GM12873 (cell line): ENCODE data around the gene LRRC17.

Experiments used
- TF ChIP-seq, protein P1 (sequence below): IDR thresholded peaks from 2 replicates; pipeline ENCODE4 v1.5.1; 2012; ENCODE audit warnings: low read depth, mild to moderate bottlenecking, moderate library complexity, low read length, control low read depth; ENCODE audit not compliant: insufficient read depth; ENCODE audit errors: missing control alignments

Gene LRRC17, protein sequence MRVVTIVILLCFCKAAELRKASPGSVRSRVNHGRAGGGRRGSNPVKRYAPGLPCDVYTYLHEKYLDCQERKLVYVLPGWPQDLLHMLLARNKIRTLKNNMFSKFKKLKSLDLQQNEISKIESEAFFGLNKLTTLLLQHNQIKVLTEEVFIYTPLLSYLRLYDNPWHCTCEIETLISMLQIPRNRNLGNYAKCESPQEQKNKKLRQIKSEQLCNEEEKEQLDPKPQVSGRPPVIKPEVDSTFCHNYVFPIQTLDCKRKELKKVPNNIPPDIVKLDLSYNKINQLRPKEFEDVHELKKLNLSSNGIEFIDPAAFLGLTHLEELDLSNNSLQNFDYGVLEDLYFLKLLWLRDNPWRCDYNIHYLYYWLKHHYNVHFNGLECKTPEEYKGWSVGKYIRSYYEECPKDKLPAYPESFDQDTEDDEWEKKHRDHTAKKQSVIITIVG

DNA sequence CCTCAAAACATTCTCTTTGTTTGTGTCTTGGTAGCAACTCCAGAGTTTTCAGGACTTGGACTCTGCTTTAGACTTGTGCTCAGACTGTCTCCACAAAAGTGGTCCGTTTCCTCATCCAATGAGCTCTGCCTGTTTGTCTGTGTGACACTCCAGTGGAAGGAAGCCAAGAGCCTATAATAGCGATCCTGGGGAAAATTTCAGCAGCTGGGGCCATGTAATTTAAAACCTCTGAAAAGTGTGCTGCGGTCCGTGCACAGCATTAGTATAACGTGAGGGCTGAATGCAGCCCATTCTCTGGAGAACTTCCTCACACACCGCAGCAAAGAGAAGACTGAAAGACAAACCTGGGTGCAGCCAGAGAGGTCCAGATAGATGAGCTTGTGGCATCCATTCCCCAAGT lies at the start of gene LRRC17:
Gene LRRC17, plus strand, starts transcription at position 259 of the 400 bp plus-strand sequence. CDS start 20,914 bp downstream, outside the sequence.
- TF ChIP-seq, protein P1, sequence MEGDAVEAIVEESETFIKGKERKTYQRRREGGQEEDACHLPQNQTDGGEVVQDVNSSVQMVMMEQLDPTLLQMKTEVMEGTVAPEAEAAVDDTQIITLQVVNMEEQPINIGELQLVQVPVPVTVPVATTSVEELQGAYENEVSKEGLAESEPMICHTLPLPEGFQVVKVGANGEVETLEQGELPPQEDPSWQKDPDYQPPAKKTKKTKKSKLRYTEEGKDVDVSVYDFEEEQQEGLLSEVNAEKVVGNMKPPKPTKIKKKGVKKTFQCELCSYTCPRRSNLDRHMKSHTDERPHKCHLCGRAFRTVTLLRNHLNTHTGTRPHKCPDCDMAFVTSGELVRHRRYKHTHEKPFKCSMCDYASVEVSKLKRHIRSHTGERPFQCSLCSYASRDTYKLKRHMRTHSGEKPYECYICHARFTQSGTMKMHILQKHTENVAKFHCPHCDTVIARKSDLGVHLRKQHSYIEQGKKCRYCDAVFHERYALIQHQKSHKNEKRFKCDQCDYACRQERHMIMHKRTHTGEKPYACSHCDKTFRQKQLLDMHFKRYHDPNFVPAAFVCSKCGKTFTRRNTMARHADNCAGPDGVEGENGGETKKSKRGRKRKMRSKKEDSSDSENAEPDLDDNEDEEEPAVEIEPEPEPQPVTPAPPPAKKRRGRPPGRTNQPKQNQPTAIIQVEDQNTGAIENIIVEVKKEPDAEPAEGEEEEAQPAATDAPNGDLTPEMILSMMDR = no peak

DNA sequence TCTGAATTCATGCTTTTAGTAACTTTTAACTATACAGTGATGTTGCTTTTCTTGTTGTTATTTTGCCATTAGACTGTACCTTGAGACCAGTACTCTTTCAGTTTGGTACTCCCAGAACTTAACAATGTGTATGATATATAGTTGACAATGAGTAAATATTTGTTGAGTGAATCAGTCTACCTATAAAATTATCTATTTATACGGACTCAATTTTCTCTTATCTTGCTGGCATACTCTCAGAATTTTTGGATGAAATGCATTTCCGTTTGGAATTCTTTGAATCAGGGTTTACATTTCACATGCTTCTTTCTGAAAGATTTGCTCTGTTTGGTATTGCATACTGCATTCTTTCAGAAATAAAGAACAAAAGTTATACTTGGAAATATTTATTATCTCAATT lies 47.8 kb upstream of the LRRC17 start:
- TF ChIP-seq, protein P1 = no peak

DNA sequence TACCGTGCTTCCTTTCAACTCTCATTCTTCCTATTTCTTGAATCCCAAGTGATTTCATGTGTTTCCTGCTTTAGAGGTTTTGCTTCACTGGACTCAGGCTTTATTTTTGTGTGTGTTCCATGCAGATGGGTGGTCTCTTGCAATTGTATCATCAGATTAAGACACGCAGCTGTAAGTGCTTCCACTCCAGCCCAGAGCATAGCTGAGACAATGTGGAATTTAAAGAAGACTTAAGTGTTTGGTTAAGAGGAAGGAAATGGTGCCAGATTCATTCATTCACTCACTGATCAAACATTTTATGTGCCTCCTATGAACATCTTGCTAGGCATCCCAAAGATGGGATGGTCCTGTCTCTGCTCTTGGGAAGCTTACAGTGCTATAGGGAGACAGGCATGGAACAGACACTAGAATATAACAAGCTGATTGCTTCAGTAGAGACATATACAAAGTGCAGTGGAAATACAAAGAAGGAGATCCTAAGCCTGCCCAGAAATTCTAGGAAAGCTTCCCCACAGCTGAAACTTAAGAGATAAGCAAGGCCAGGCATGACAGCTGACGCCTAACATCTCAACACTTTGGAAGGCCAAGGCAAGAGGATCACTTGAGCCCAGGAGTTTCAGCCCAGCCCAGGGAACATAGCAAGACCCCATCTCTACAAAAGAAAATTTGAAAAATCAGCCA lies 46.1 kb upstream of the LRRC17 start:
- TF ChIP-seq, protein P1 = no peak

DNA sequence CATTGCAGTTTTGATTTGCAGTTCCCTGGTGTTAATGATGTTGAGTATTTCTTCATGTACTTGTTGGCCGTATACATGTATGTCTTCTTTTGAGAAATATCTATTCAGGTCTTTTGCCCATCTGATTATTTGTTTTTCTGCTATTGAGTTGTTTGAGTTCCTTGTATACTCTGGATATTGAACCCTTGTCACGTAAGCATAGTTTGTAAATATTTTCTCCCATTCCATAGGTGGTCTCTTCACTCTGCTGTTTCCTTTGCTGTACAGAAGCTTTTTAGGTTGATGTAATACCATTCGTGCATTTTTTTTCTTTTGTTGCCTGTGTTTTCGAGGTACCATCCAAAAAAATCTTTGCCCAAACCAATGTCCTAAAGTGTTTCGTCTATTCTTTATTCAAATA lies 43.6 kb upstream of the LRRC17 start:
- TF ChIP-seq, protein P1 = no peak

DNA sequence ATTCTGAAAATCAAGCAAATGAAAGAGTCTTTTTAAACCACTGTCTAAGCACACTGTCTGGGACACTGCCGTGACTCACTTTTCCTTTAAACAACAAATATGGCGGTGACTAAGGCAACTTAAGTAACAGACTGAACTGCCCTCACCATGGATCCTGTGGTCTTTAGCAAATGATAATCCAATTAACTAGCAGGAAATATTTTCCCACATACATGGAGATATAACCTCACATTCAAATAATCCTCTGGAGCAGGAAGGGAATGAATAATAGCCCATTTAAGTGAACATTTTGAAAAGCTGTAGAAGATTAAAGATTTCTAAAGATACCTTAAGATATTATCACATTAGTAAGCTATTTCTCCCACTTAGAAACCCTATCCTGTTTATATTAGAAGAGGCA lies 40.3 kb upstream of the LRRC17 start:
- TF ChIP-seq, protein P1 = no peak

DNA sequence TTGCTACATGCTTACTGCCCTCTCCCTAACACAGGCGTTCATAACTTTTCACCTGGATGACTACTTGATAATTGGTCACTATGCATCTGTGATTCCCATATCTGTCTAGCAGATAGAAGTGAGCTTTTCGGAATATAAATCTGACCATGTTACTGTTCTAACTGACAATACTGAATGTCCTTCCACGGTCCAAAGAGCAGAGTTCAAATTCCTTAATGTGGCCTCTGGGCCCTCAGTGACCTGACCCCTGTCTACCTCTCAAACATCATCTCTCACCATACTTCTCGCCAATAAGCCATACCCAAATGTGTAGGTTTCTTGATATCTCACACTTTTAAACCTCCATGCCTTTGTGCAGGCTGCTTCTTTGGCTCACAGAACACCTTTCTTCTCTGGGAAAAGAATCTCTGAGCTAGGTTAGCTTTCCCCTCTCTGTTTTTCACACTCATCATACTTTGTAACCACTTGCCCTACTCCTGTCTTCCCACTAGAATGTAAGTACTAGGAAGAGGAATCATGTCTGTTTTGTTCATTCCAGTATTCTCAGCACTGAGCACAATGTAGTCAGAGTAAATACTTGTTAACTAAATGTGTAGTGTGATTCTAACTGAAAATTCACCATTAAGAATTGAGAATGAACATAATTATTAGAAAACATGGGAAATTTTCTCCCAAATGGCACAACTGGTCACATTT lies 39.2 kb upstream of the LRRC17 start:
- TF ChIP-seq, protein P1 = no peak

DNA sequence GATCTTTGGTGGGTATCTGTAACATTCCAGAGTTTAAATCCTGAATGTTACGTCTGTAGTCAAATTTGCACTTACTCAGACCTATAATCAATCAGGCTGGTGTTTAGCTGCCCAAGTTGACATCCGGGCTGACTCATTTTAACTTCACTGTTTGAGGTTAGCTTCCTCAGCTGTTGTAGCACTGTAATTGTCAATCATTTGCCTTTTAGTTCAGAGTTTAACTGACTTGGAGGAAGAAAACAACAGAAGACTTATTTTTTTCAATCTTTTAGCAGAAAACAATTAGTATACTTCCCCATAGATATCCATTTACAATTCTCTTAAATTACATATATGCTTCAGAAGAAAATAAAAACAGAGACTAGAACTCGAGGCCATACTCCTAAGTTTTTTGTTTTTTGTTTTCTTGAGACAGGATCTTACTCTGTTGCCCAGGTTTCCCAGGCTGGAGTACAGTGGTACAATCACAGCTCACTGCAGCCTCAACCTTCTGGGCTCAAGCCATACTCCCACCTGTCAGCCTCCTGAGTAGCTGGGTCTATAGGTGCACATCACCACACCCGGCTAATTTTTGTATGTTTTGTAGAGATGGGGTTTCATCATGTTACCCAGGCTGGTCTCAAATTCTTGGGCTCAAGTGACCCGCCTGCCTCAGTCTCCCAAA lies 38.5 kb upstream of the LRRC17 start:
- TF ChIP-seq, protein P1 = no peak
